Lung (tissue), 12 donors: ENCODE data around the gene PKHD1. TPM values are rescaled to one million over a fixed set of nuclear protein-coding genes. Genes with fewer than 3 reads are reported as not detected.

ENCODE experiments used
- ATAC-seq: fragments of 200-7000 bp; cut with Tn5 transposase; one replicate; pipeline ENCODE4 v1.9.1; 2020; ENCODE audit warnings: moderate number of reproducible peaks; ENCODE audit not compliant: insufficient read depth, low FRiP score
- DNase-seq, 3 donors: peaks; one replicate each; pipeline ENCODE4 v3.0.0-alpha.2; 2013 to 2017
- H3K27ac ChIP-seq, 2 donors: one replicate each; pipeline ENCODE4 v1.5.1; 2013; ENCODE audit warnings: mild to moderate bottlenecking in 2 of 2, moderate library complexity in 2 of 2, control low read depth in 1 of 2, inconsistent platforms in 1 of 2, low read depth in 1 of 2, low read length in 1 of 2
- H3K27me3 ChIP-seq, 3 donors: one replicate each; pipeline ENCODE4 v1.5.1; 2013; ENCODE audit warnings: low read length in 2 of 3; ENCODE audit not compliant: control insufficient read depth in 3 of 3, insufficient read depth in 3 of 3
- H3K36me3 ChIP-seq, 4 donors: one replicate each; pipeline ENCODE4 v1.5.1; 2013; ENCODE audit warnings: low read length in 4 of 4, mild to moderate bottlenecking in 1 of 4, moderate library complexity in 1 of 4; ENCODE audit not compliant: control insufficient read depth in 4 of 4, insufficient read depth in 4 of 4
- H3K4me1 ChIP-seq, 5 donors: one replicate each; pipeline ENCODE4 v1.5.1; 2013; ENCODE audit warnings: low read length in 5 of 5, mild to moderate bottlenecking in 2 of 5, moderate library complexity in 1 of 5; ENCODE audit not compliant: control insufficient read depth in 5 of 5, insufficient read depth in 5 of 5
- H3K4me3 ChIP-seq: one replicate; pipeline ENCODE4 v1.5.1; 2013; ENCODE audit warnings: mild to moderate bottlenecking, control low read depth, moderate library complexity
- H3K9ac ChIP-seq, 2 donors: one replicate each; pipeline ENCODE4 v1.5.1; 2013; ENCODE audit warnings: low read length in 2 of 2, control low read depth in 1 of 2; ENCODE audit not compliant: insufficient read depth in 1 of 2
- H3K9me3 ChIP-seq, 4 donors: one replicate each; pipeline ENCODE4 v1.5.1; 2013; ENCODE audit warnings: low read length in 3 of 4, mild to moderate bottlenecking in 1 of 4, moderate library complexity in 1 of 4; ENCODE audit not compliant: control insufficient read depth in 4 of 4, insufficient read depth in 3 of 4
- CTCF ChIP-seq: IDR thresholded peaks from 2 replicates; pipeline ENCODE4 v1.5.1; 2012; ENCODE audit warnings: mild to moderate bottlenecking; ENCODE audit errors: control extremely low read depth, extremely low read depth
- WGBS, 2 donors: extraction: QIAGEN DNeasy Blood & Tissue Kit; methylation state at CpG; one replicate each; pipeline ENCODE4 v1.1.7; 2013; 5-methylcytosine and 5-hydroxymethylcytosine counted together
- polyA plus RNA-seq, 2 donors: library from polyadenylated mRNA; stranded (reverse); fragments of 200-250 nt; gene quantifications; one replicate each; pipeline ENCODE4 v1.2.1, GENCODE V29; 2013
- total RNA-seq, 2 donors: library from RNA; depleted of rRNA in 1 of 2; stranded (reverse); fragments of >200 nt in 1 of 2; gene quantifications; one replicate each; pipeline ENCODE4 v1.2.1, GENCODE V29; 2014 to 2021
- donor health status: control.
- donor health status: control.
- donor health status: Bipolar disorder and iron deficiency.
- donor health status: healthy.
- donor health status: DM: yes; HTN: yes; CAD: no.

PKHD1 gene
- total and polyA plus RNA-seq, 4 donors: 0.01 to 6.1 (median 0.09) TPM

- H3K9me3 ChIP-seq: no peaks in the 10 kb centered on the region
- H3K27me3 ChIP-seq: no peaks in the 10 kb centered on the region
- ATAC-seq (no peak), DNase-seq (peak in 2 of 3 donors; percentile 50 to 54)
- no peaks in the 10 kb centered on the region for H3K4me1 ChIP-seq
- 41 to 43% methylated on average over 3 of the region's 3 CpGs for WGBS, 2 donors
- no peaks in the 10 kb centered on the region for H3K36me3 ChIP-seq
- peak; percentile 21 for TF ChIP-seq CTCF
- H3K9ac ChIP-seq: no peak overlapping the region
- H3K4me3 ChIP-seq: no peak overlapping the region
- H3K27ac ChIP-seq: no peak overlapping the region
These were observed 38.0 kb downstream of the PKHD1 start for GRCh38 chr6:52049252-52050050.

GRCh38 chr6:52046456-52046855, 41.0 kb downstream of the PKHD1 start:
- 0 to 38% methylated on average over 1 of the region's 1 CpG for WGBS, 2 donors
- Histone ChIP-seq H3K9ac (no peak overlapping the region), H3K9me3 (no peaks in the 10 kb centered on the region), H3K36me3 (no peaks in the 10 kb centered on the region), H3K27ac (no peak overlapping the region), H3K4me1 (no peaks in the 10 kb centered on the region), H3K27me3 (no peaks in the 10 kb centered on the region), H3K4me3 (no peak overlapping the region)
- peak in 1 of 3 donors; percentile 4 for DNase-seq
- TF ChIP-seq CTCF: no peak
- no peak for ATAC-seq

- no peak for DNase-seq
- no peaks in the 10 kb centered on the region for H3K4me1 ChIP-seq
- no peak for TF ChIP-seq CTCF
- H3K4me3 ChIP-seq: no peak overlapping the region
- H3K27ac ChIP-seq: no peak overlapping the region
- 70 to 83% methylated on average over 1 of the region's 1 CpG for WGBS, 2 donors
- H3K27me3 ChIP-seq: no peaks in the 10 kb centered on the region
- no peaks in the 10 kb centered on the region for H3K36me3 ChIP-seq
- ATAC-seq: no peak
- no peak overlapping the region for H3K9ac ChIP-seq
- no peaks in the 10 kb centered on the region for H3K9me3 ChIP-seq
These were observed 41.9 kb downstream of the PKHD1 start for GRCh38 chr6:52045481-52045880.

GRCh38 chr6:52045033-52045432, 42.4 kb downstream of the PKHD1 start:
- Histone ChIP-seq H3K27me3 (no peaks in the 10 kb centered on the region), H3K27ac (no peak overlapping the region), H3K9me3 (no peaks in the 10 kb centered on the region), H3K4me3 (no peak overlapping the region), H3K36me3 (no peaks in the 10 kb centered on the region), H3K4me1 (no peaks in the 10 kb centered on the region), H3K9ac (no peak overlapping the region)
- no peak for ATAC-seq
- no peak for TF ChIP-seq CTCF
- WGBS, 2 donors: 87 to 88% methylated on average over 5 of the region's 5 CpGs
- DNase-seq: no peak
